Common myeloid progenitor, CD34-positive (primary cell): ENCODE results near the gene RETREG1.

ENCODE experiments used
- CTCF ChIA-PET: fragments of 350-600 bp; sonication (Branson Sonifier 250); formaldehyde crosslinking; loops from one replicate; lab custom pipeline; 2021; ENCODE audit warnings: antibody characterized with exemption; lab: Charles Lee
- POLR2A ChIA-PET: fragments of 350-600 bp; sonication (Branson Sonifier 250); formaldehyde crosslinking; loops from one replicate; lab custom pipeline; 2021; ENCODE audit warnings: antibody characterized with exemption; lab: Charles Lee
- DNase-seq, 3 donors: peaks; one replicate each; pipeline versions ENCODE4 v3.0.0 to v3.0.0-alpha.2; 2013
- H3K27ac ChIP-seq, 2 experiments: 1 replicate in 1 of 2; 2 replicates in 1 of 2; pipeline ENCODE4 v1.7.0; 2013; ENCODE audit warnings: inconsistent platforms in 2 of 2, low read length in 2 of 2, mild to moderate bottlenecking in 2 of 2, low read depth in 1 of 2, moderate library complexity in 1 of 2; ENCODE audit not compliant: severe bottlenecking in 2 of 2, insufficient read depth in 1 of 2, poor library complexity in 1 of 2
- H3K27me3 ChIP-seq, 5 experiments: replicated peaks in 2 of 5; 1 replicate in 3 of 5; 2 replicates in 2 of 5; pipeline versions ENCODE4 v1.6.1 to v1.7.0; 2013; ENCODE audit warnings: low read length in 4 of 5, mild to moderate bottlenecking in 2 of 5, moderate library complexity in 2 of 5, inconsistent platforms in 1 of 5; ENCODE audit not compliant: insufficient read depth in 5 of 5, control insufficient read depth in 4 of 5
- H3K36me3 ChIP-seq, 4 experiments: 1 replicate in 2 of 4; 2 replicates in 2 of 4; pipeline versions ENCODE4 v1.6.1 to v1.7.0; 2013; ENCODE audit warnings: low read length in 3 of 4, control low read depth in 1 of 4, mild to moderate bottlenecking in 1 of 4; ENCODE audit not compliant: control insufficient read depth in 4 of 4, insufficient read depth in 4 of 4
- H3K4me1 ChIP-seq, 4 experiments: 1 replicate in 3 of 4; 2 replicates in 1 of 4; pipeline versions ENCODE4 v1.6.1 to v1.7.1; 2013; ENCODE audit warnings: low read length in 3 of 4, mild to moderate bottlenecking in 3 of 4, control low read depth in 1 of 4, inconsistent platforms in 1 of 4, moderate library complexity in 1 of 4; ENCODE audit not compliant: control insufficient read depth in 4 of 4, insufficient read depth in 4 of 4; ENCODE audit errors: control extremely low read depth in 1 of 4
- H3K4me3 ChIP-seq, 7 experiments: 1 replicate in 4 of 7; 2 replicates in 3 of 7; pipeline versions ENCODE4 v1.5.1 to v1.7.0; 2013; ENCODE audit warnings: mild to moderate bottlenecking in 7 of 7, low read length in 6 of 7, moderate library complexity in 6 of 7, inconsistent platforms in 2 of 7, low read depth in 2 of 7, control low read depth in 1 of 7; ENCODE audit not compliant: insufficient read depth in 4 of 7, control insufficient read depth in 1 of 7; ENCODE audit errors: extremely low read depth in 1 of 7
- H3K9me3 ChIP-seq, 5 experiments: 1 replicate in 4 of 5; 2 replicates in 1 of 5; pipeline versions ENCODE4 v1.6.1 to v1.7.1; 2013; ENCODE audit warnings: low read length in 4 of 5, mild to moderate bottlenecking in 2 of 5, inconsistent platforms in 1 of 5, low read depth in 1 of 5, moderate library complexity in 1 of 5; ENCODE audit not compliant: control insufficient read depth in 4 of 5, insufficient read depth in 2 of 5; ENCODE audit errors: control extremely low read depth in 1 of 5
- WGBS: methylation state at CpG from one replicate; pipeline ENCODE4 v1.1.5; 2013; ENCODE audit not compliant: insufficient coverage; 5-methylcytosine and 5-hydroxymethylcytosine counted together

Gene RETREG1

GRCh38 chr5:16520841-16521240 is 96.0 kb downstream of the RETREG1 start:
- H3K4me1 ChIP-seq = no peaks in the 10 kb centered on the region
- no peaks in the 10 kb centered on the region for H3K36me3 ChIP-seq
- no peaks in the 10 kb centered on the region for H3K9me3 ChIP-seq
- no peaks in the 10 kb centered on the region for H3K27me3 ChIP-seq
- no peak overlapping the region for H3K4me3 ChIP-seq
- 81% methylated on average over 4 of the region's 4 CpGs for WGBS
- POLR2A ChIA-PET = no interaction called here
- CTCF ChIA-PET = interaction anchor here (0.7 kb wide), 1 partner anchor 146 kb away, joined by 3 read pairs; no protein-coding TSS in a partner anchor
- no peak for DNase-seq
- no peak overlapping the region for H3K27ac ChIP-seq

GRCh38 chr5:16519435-16519834 is 97.4 kb downstream of the RETREG1 start:
- Histone ChIP-seq H3K9me3 (no peaks in the 10 kb centered on the region), H3K36me3 (no peaks in the 10 kb centered on the region), H3K4me1 (no peaks in the 10 kb centered on the region), H3K27ac (no peak overlapping the region), H3K4me3 (no peak overlapping the region), H3K27me3 (no peaks in the 10 kb centered on the region)
- ChIA-PET CTCF (no interaction called here), POLR2A (interaction anchor here (0.5 kb wide), 1 partner anchor 13 kb away, joined by 3 read pairs; no protein-coding TSS in a partner anchor)
- WGBS = 100% methylated on average over 3 of the region's 4 CpGs
- DNase-seq = no peak

GRCh38 chr5:16518606-16519005 is 98.2 kb downstream of the RETREG1 start:
- CTCF ChIA-PET = no interaction called here
- no peak overlapping the region for H3K27ac ChIP-seq
- no peaks in the 10 kb centered on the region for H3K36me3 ChIP-seq
- H3K27me3 ChIP-seq = no peaks in the 10 kb centered on the region
- H3K4me1 ChIP-seq = no peaks in the 10 kb centered on the region
- no peaks in the 10 kb centered on the region for H3K9me3 ChIP-seq
- 100% methylated on average over 1 of the region's 2 CpGs for WGBS
- POLR2A ChIA-PET = no interaction called here
- no peak for DNase-seq
- H3K4me3 ChIP-seq = no peak overlapping the region

- no peaks in the 10 kb centered on the region for H3K9me3 ChIP-seq
- H3K4me1 ChIP-seq = no peaks in the 10 kb centered on the region
- no peaks in the 10 kb centered on the region for H3K27me3 ChIP-seq
- no peak overlapping the region for H3K27ac ChIP-seq
- no peak overlapping the region for H3K4me3 ChIP-seq
- no peaks in the 10 kb centered on the region for H3K36me3 ChIP-seq
- no peak for DNase-seq
- CTCF ChIA-PET = interaction anchor here (1.0 kb wide), 1 partner anchor 674 kb away, joined by 3 read pairs; no protein-coding TSS in a partner anchor
- 100% methylated on average over 1 of the region's 4 CpGs for WGBS
- POLR2A ChIA-PET = no interaction called here
Observed at GRCh38 chr5:16515532-16515931, 101.3 kb downstream of the RETREG1 start.

- 100% methylated on average over 2 of the region's 3 CpGs for WGBS
- no peaks in the 10 kb centered on the region for H3K27me3 ChIP-seq
- H3K4me1 ChIP-seq = no peaks in the 10 kb centered on the region
- H3K9me3 ChIP-seq = no peaks in the 10 kb centered on the region
- DNase-seq = no peak
- H3K36me3 ChIP-seq = no peaks in the 10 kb centered on the region
- ChIA-PET POLR2A (no interaction called here), CTCF (interaction anchor here (1.0 to 1.1 kb wide), 2 partner anchors 10 to 28 kb away, joined by 3 read pairs; no protein-coding TSS in a partner anchor)
- no peak overlapping the region for H3K4me3 ChIP-seq
- no peak overlapping the region for H3K27ac ChIP-seq
Observed at GRCh38 chr5:16510098-16510497, 106.7 kb downstream of the RETREG1 start.

- Histone ChIP-seq H3K4me1 (no peaks in the 10 kb centered on the region), H3K4me3 (no peak overlapping the region), H3K27me3 (no peaks in the 10 kb centered on the region), H3K9me3 (no peaks in the 10 kb centered on the region), H3K36me3 (no peaks in the 10 kb centered on the region), H3K27ac (no peak overlapping the region)
- CTCF ChIA-PET = interaction anchor here (0.6 kb wide), 1 partner anchor 25 kb away, joined by 3 read pairs; no protein-coding TSS in a partner anchor
- POLR2A ChIA-PET = no interaction called here
- WGBS = 94% methylated on average over 9 of the region's 15 CpGs
- no peak for DNase-seq
Observed at GRCh38 chr5:16508730-16509531, 107.9 kb downstream of the RETREG1 start.

- Histone ChIP-seq H3K9me3 (no peaks in the 10 kb centered on the region), H3K4me3 (no peak overlapping the region), H3K27ac (no peak overlapping the region), H3K27me3 (no peaks in the 10 kb centered on the region), H3K4me1 (no peaks in the 10 kb centered on the region), H3K36me3 (no peaks in the 10 kb centered on the region)
- POLR2A ChIA-PET = no interaction called here
- no peak for DNase-seq
- CTCF ChIA-PET = no interaction called here
Observed at GRCh38 chr5:16507716-16508115, 109.1 kb downstream of the RETREG1 start.
